ENCODE measurements around the gene CCT7. TPM values are rescaled to one million over a fixed set of nuclear protein-coding genes. Genes with fewer than 3 reads are reported as not detected.

Gene CCT7
- total and polyA plus RNA-seq, 10 of the 15 experiments (the other 5 are each of a cell fraction or from before 2014, with no cell fraction given) = 206 to 598 (median 486) TPM

GRCh38 chr2:73185965-73186364 lies 48.1 kb upstream of the CCT7 start (continued):
- TF ChIP-seq EGR1 (IDR thresholded peaks at IDR 0.05; ENCODE audit: borderline replicate concordance in 1 of 2, low read depth in 2 of 2, low read length in 2 of 2) (no peak), POLR2A (IDR thresholded peaks at IDR 0.05; ENCODE audit: low read depth, low read length) (no peak), ZBTB4 (CRISPR knock-in tag; IDR thresholded peaks at IDR 0.05) (no peak), CHD2 (IDR thresholded peaks at IDR 0.05; ENCODE audit: borderline replicate concordance, low read depth, low read length) (no peak)

GRCh38 chr2:73187549-73187948 lies 46.6 kb upstream of the CCT7 start:
- H3K36me3 ChIP-seq (ENCODE audit: control insufficient read depth in 2 of 2, insufficient read depth in 2 of 2, low read length in 1 of 2) = no peaks in the 10 kb centered on the region
- WGBS (ENCODE audit: insufficient coverage, insufficient replicate concordance, low lambda C conversion rate, missing lambda C conversion rate) = 4% methylated on average over 2 of the region's 2 CpGs
- H3K9me3 ChIP-seq (replicated peaks; ENCODE audit: control insufficient read depth, insufficient read depth, low read length) = no peaks in the 10 kb centered on the region
- in situ Hi-C loops (cut with MboI) = no loop called here
- RAD21 ChIA-PET (ENCODE audit: unreplicated experiment) = no interaction called here
- TF ChIP-seq ELK1 (IDR thresholded peaks at IDR 0.05; ENCODE audit: low read depth, low read length) (no peak), PML (IDR thresholded peaks at IDR 0.05; ENCODE audit: low read length) (no peak), SPI1 (IDR thresholded peaks at IDR 0.05; ENCODE audit: borderline replicate concordance, insufficient read depth, low read depth, low read length) (peak; percentile 50; the same call in 1 of the 2 replicates)
- no peaks in the 10 kb centered on the region for H3K79me2 ChIP-seq (ENCODE audit: control insufficient read depth, insufficient read depth, low read length)
- intact Hi-C loops (cut with micrococcal nuclease; ENCODE audit: unreplicated experiment) = no loop called here
- no peak overlapping the region for H3K27ac ChIP-seq (ENCODE audit: control insufficient read depth, insufficient read depth)
- H3K27me3 ChIP-seq (replicated peaks in 1 of 2; ENCODE audit: control insufficient read depth in 2 of 2, insufficient read depth in 2 of 2, low read length in 1 of 2) = no peaks in the 10 kb centered on the region; a peak in 1 of 4 replicates
- no TSS peak for BruUV-seq (replicated peaks)
- SMC1A ChIA-PET (ENCODE audit: uncharacterized antibody, unreplicated experiment) = interaction anchor here (1.3 kb wide), 1 partner anchor 25 kb away, joined by 3 read pairs; no protein-coding TSS in a partner anchor
- ATAC-seq (no peak), DNase-seq (ENCODE audit: low read depth, low spot score) (no peak), FAIRE-seq (no peak)
- no peak overlapping the region for H3K4me3 ChIP-seq
- H3K4me2 ChIP-seq (ENCODE audit: control insufficient read depth, insufficient read depth) = no peak overlapping the region
- POLR2A ChIA-PET = no interaction called here
- no peak overlapping the region for H3K9ac ChIP-seq (ENCODE audit: control insufficient read depth, insufficient read depth, low read length)
- CTCF ChIA-PET = interaction anchor here (1.3 to 2.2 kb wide), 2 partner anchors 10 to 25 kb away, joined by 6 to 11 read pairs; no protein-coding TSS in a partner anchor
- no peaks in the 10 kb centered on the region for H3K4me1 ChIP-seq (ENCODE audit: control insufficient read depth, insufficient read depth, low read length)
- H4K20me1 ChIP-seq (ENCODE audit: control insufficient read depth, insufficient read depth) = no peaks in the 10 kb centered on the region
- no peak overlapping the region for H2AFZ ChIP-seq (ENCODE audit: control insufficient read depth, low read depth, low read length)
